Esophagus muscularis mucosa (tissue), 3 donors: ENCODE data around the gene LUC7L2.

Experiments
- POLR2A ChIP-seq: fragments of 450-650 bp; IDR thresholded peaks from one replicate; pipeline ENCODE4 v1.6.1; 2017; ENCODE audit warnings: antibody characterized with exemption, moderate library complexity, mild to moderate bottlenecking, low read depth
- TF ChIP-seq, protein P1 (sequence below), 3 experiments: fragments of 200-600 bp in 2 of 3; fragments of 450-650 bp in 1 of 3; sonication (generic) in 2 of 3; IDR thresholded peaks; one replicate each; pipeline ENCODE4 v1.5.1; 2017 to 2019; ENCODE audit warnings: antibody characterized with exemption in 3 of 3, mild to moderate bottlenecking in 2 of 3, moderate library complexity in 1 of 3

- TF ChIP-seq, protein P1, sequence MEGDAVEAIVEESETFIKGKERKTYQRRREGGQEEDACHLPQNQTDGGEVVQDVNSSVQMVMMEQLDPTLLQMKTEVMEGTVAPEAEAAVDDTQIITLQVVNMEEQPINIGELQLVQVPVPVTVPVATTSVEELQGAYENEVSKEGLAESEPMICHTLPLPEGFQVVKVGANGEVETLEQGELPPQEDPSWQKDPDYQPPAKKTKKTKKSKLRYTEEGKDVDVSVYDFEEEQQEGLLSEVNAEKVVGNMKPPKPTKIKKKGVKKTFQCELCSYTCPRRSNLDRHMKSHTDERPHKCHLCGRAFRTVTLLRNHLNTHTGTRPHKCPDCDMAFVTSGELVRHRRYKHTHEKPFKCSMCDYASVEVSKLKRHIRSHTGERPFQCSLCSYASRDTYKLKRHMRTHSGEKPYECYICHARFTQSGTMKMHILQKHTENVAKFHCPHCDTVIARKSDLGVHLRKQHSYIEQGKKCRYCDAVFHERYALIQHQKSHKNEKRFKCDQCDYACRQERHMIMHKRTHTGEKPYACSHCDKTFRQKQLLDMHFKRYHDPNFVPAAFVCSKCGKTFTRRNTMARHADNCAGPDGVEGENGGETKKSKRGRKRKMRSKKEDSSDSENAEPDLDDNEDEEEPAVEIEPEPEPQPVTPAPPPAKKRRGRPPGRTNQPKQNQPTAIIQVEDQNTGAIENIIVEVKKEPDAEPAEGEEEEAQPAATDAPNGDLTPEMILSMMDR (IDR thresholded peaks at IDR 0.05) = no peak
- no peak for TF ChIP-seq POLR2A
These were observed 11.2 kb downstream of the LUC7L2 start for GRCh38 chr7:139370943-139371313.
